Inflammatory macrophage treated with lipopolysaccharide for 1 hour (primary cell): ENCODE data around the gene TMEM205.
A peak's percentile ranks its signal among the peaks of the same experiment; 100 is the strongest.
"Not testable (repeated sequence)": the region's sequence is repeated elsewhere in the genome, so short reads cannot be mapped to it uniquely, and the experiment has no call there.

Experiments used
- DNase-seq, 2 donors: peaks; one replicate each; pipeline ENCODE4 v3.0.0-alpha.2; 2020 to 2022

Gene TMEM205

GRCh38 chr19:11346104-11346940, at the start of gene TMEM205, which contains the start of gene CCDC159:
TMEM205 (minus strand) TSS chr19:11346268; CDS start chr19:11345619, 649 bp downstream.
CCDC159 (plus strand) TSS chr19:11346519; CDS start chr19:11346607, 88 bp downstream.
- peak; percentile 99 for DNase-seq

- no peak for DNase-seq
Measured at GRCh38 chr19:11390933-11391680, 45.0 kb upstream of the TMEM205 start.

- no peak for DNase-seq
Measured at GRCh38 chr19:11390359-11390758, 44.3 kb upstream of the TMEM205 start.

GRCh38 chr19:11387162-11388034, 41.3 kb upstream of the TMEM205 start:
- peak in 1 of 2 donors; percentile 51 for DNase-seq

GRCh38 chr19:11384778-11385129, 38.7 kb upstream of the TMEM205 start:
- DNase-seq = no peak

GRCh38 chr19:11383706-11384048, 37.6 kb upstream of the TMEM205 start:
- DNase-seq = no peak

- peak in 1 of 2 donors; percentile 69 for DNase-seq
Measured at GRCh38 chr19:11382898-11383705, 37.0 kb upstream of the TMEM205 start.

- peak; percentile 93 to 95 for DNase-seq
Measured at GRCh38 chr19:11380653-11381537, 34.8 kb upstream of the TMEM205 start.

GRCh38 chr19:11379857-11380350, 33.8 kb upstream of the TMEM205 start:
- no peak for DNase-seq

- DNase-seq = not testable (repeated sequence)
Measured at GRCh38 chr19:11379269-11379845, 33.3 kb upstream of the TMEM205 start.

GRCh38 chr19:11378319-11379189, 32.5 kb upstream of the TMEM205 start:
- peak in 1 of 2 donors; percentile 35 for DNase-seq

- DNase-seq = no peak
Measured at GRCh38 chr19:11377756-11378155, 31.7 kb upstream of the TMEM205 start.

- peak; percentile 63 to 68 for DNase-seq
Measured at GRCh38 chr19:11377237-11377636, 31.2 kb upstream of the TMEM205 start.

GRCh38 chr19:11375143-11375948, 29.3 kb upstream of the TMEM205 start:
- DNase-seq = peak in 1 of 2 donors; percentile 20

GRCh38 chr19:11374433-11375142, 28.5 kb upstream of the TMEM205 start, which contains the start of gene SWSAP1:
SWSAP1 (plus strand) TSS chr19:11374666; CDS start chr19:11374681, 15 bp downstream.
- DNase-seq = peak; percentile 99 to 100

- DNase-seq = no peak
Measured at GRCh38 chr19:11373885-11374432, 27.9 kb upstream of the TMEM205 start.

GRCh38 chr19:11373166-11373884, 27.3 kb upstream of the TMEM205 start:
- DNase-seq = no peak
